Activated T-helper 2 cell treated with anti-CD3 and anti-CD28 coated beads, Interferon-gamma antibody, Interleukin-2, Interleukin-4, amounts not matched to agents 10 μg/mL and 5 μg/mL and 100 μg/mL, durations not matched to agents 14 hours and 24 hours and 36 hours (primary cell): Measurements from ENCODE around the gene FAM43A. TPM values are rescaled to one million over a fixed set of nuclear protein-coding genes. Genes with fewer than 3 reads are reported as not detected.

ENCODE experiments used
- DNase-seq: peaks from one replicate; pipeline ENCODE4 v3.0.0; 2021; ENCODE audit warnings: low spot score
- H3K27ac Mint-ChIP-seq: one replicate; pipeline ENCODE4 v1.8.0; 2021; ENCODE audit warnings: mixed read lengths
- H3K27me3 Mint-ChIP-seq: one replicate; pipeline ENCODE4 v1.8.0; 2021; ENCODE audit warnings: low read depth, mixed read lengths
- H3K36me3 Mint-ChIP-seq: one replicate; pipeline ENCODE4 v1.8.0; 2021; ENCODE audit warnings: low read depth, mixed read lengths
- H3K4me1 Mint-ChIP-seq: one replicate; pipeline ENCODE4 v1.8.0; 2021; ENCODE audit warnings: low read depth, mixed read lengths
- H3K4me3 Mint-ChIP-seq: one replicate; pipeline ENCODE4 v1.8.0; 2021; ENCODE audit warnings: low read depth, mild to moderate bottlenecking, moderate library complexity, mixed read lengths
- H3K9me3 Mint-ChIP-seq: one replicate; pipeline ENCODE4 v1.8.0; 2021; ENCODE audit warnings: mixed read lengths
- intact Hi-C: fragments of 100-400 bp; cut with micrococcal nuclease; formaldehyde crosslinking; loops from one replicate; pipeline ENCODE4 v1.15.1; 2023
- total RNA-seq: library from RNA; stranded (reverse); gene quantifications from 2 replicates; pipeline ENCODE4 v1.2.3, GENCODE V29; 2022

The FAM43A gene, protein sequence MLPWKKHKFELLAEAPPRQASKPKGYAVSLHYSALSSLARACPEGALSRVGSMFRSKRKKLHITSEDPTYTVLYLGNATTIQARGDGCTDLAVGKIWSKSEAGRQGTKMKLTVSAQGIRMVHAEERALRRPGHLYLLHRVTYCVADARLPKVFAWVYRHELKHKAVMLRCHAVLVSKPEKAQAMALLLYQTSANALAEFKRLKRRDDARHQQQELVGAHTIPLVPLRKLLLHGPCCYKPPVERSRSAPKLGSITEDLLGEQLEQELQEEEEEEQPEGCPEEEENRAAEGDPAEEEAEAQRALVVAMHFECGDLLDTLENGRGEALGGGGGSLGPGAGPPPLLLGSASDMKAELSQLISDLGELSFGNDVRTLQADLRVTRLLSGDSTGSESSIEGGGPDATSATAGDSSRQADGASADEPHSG
- 6.9 and 7.0 TPM in 2 replicates for total RNA-seq

DNA sequence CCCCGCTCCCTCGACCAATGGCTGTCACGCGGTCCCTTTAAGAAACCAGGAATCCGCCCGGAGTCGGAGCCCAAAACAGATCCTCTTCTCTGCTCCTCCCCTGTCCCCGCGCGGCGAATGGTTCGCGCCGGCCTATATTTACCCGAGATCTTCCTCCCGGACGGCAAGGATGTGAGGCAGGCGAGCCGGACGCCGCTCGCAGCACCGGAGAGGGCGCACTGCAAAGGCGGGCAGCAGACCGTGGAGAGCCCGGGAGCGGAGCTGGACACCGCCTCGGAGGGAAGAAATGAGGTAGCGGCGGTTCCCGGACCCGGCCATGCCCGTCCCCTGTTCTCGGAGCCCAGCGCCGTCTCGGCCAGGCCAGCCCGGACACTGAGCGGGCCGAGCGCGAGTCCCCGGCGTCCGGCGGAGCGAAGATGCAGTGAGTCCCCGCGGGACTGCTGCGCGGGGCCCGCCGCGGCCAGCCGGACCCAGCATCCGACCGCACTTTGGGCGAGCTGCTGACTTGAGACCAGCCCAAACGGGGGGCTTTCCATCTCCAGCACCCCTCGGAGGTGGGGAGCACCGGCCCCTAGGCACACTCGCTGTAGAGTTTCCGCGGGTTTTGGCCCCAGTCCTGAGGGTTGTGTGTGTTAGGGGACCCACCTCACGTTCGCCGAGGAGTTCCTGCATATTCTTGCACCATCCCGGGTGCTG, at the start of gene FAM43A:
FAM43A (plus strand) TSS at position 166 of the 696 bp plus-strand sequence. CDS start 944 bp downstream, outside the sequence.
- Mint-ChIP-seq H3K27ac (peak within 1 kb of the TSS; percentile 20), H3K36me3 (peaks cover 3% of the 10 kb centered on the region), H3K27me3 (peaks cover 48% of the 10 kb centered on the region), H3K4me1 (peaks cover 44% of the 10 kb centered on the region), H3K9me3 (no peaks in the 10 kb centered on the region), H3K4me3 (peak within 1 kb of the TSS; percentile 89)
- DNase-seq, result peak; percentile 71
- intact Hi-C loops, result loop anchor here (1.0 to 10.0 kb wide), 7 partner anchors 11 to 829 kb away; partner anchors contain the start of genes ACAP2 and GP5

DNA sequence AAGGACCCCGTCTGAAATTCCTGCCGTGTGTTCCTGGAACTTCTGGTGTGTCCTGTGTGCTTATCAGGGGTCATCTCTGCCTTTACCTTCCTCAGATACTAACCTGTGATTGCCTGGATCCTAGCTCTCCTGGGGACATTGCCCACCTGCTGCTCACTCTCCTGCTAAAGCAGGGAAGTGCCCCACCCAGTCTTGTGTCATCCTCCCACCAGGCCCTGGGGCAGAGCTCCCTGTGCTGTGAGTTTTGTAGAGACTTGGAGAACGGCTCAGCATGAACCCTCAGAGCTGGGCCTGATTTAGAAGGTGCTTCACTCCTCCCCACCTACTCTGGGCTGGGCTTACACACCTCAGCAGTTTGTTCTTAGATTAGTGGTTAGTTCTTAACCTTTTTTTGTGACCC, 48.6 kb upstream of the FAM43A start:
- Mint-ChIP-seq H3K9me3 (no peaks in the 10 kb centered on the region), H3K36me3 (peaks cover 23% of the 10 kb centered on the region), H3K4me1 (peaks cover 3% of the 10 kb centered on the region), H3K27ac (no peak overlapping the region), H3K27me3 (no peaks in the 10 kb centered on the region), H3K4me3 (no peak overlapping the region)
- no peak for DNase-seq
- intact Hi-C loops, result no loop called here

DNA sequence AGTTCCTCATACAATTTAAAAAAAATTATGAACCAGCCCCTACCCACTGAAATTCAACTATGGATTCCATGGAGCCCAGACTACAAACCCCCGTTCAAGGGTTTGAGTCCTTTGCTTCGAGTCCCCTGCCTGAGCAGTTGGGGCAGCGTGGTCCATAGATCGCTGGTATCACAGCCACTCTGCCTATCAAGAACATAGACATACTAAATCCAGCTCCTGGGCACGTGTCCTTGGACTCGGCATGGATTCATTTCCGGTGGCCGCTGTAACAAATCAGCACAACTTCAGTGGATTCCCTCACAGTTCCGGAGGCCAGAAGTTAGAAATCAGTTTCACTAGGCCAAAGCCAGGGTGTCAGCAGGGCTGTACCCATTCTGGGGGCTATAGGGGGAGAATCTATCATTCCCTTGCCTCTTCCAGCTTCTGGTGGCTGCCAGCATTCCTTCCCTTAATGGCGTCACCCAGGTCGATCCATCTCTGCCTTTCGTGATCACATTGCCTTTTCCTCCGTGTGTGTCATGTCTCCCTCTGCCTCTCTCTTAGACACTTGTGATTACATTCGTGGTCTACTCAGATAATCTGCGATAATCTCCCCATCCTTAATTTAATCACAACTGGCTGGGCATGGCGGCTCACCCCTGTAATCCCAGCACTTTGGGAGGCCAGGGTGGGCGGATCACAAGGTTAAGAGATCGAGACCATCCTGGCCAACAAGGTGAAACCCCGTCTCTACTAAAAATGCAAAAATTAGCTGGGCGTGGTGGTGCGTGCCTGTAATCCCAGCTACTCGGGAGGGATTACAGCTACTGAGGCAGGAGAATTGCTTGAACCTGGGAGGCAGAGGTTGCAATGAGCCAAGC, 47.9 kb upstream of the FAM43A start:
- Mint-ChIP-seq H3K27ac (no peak overlapping the region), H3K36me3 (peaks cover 27% of the 10 kb centered on the region), H3K4me1 (peaks cover 4% of the 10 kb centered on the region), H3K4me3 (no peak overlapping the region), H3K9me3 (no peaks in the 10 kb centered on the region), H3K27me3 (no peaks in the 10 kb centered on the region)
- intact Hi-C loops, result no loop called here
- DNase-seq, result no peak

DNA sequence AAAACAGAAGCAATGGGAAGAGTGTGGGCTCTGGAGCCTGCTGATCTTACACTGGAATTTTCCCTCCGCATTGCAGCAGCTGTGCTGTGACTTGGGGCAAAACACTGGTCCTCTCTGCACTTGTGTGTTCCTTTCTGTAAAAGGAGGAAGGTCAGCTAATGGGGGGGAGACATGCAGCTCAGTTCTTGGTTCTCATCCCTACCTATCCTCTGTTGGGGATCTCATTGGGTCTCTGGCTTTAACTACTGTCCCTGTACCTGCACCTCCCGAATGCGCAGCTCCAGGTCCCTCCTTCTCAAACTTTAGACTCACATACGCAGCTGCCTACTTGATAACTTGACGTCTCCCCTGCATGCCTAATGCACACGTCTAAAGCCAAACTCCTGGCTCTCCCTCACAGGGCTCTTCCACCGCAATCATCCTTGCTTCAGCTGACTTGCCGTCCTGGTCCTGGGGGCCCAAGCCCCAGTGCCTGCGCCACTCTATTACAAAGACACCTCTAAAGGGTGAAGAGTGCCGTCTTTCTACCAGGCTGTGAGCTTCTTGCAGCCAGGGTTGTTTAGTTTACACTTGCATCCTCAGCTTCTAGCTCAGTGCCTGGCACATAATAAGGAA, 46.6 kb upstream of the FAM43A start:
- Mint-ChIP-seq H3K27ac (no peak overlapping the region), H3K4me3 (no peak overlapping the region), H3K4me1 (peaks cover 4% of the 10 kb centered on the region), H3K27me3 (no peaks in the 10 kb centered on the region), H3K36me3 (peaks cover 38% of the 10 kb centered on the region), H3K9me3 (no peaks in the 10 kb centered on the region)
- intact Hi-C loops, result no loop called here
- no peak for DNase-seq

DNA sequence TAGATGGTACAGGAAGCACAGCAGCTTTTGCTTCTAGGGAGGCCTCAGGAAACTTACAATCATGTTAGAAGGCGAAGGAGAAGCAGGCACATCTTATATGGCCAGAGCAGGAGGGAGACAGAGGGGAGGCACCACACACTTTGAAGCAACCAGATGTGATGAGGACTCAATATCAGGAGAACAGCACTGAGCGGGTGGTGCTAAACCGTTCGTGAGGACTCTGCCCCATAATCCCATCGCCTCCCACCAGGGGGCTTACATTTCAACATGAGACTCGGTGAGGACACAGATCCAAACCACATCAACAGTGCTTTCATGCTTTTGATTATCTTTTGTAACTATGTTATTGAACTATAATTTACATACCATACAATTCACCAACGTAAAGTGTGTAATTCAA, 44.9 kb upstream of the FAM43A start:
- intact Hi-C loops, result no loop called here
- H3K27ac Mint-ChIP-seq, result no peak overlapping the region
- DNase-seq, result no peak
- H3K9me3 Mint-ChIP-seq, result no peaks in the 10 kb centered on the region
- H3K27me3 Mint-ChIP-seq, result no peaks in the 10 kb centered on the region
- peaks cover 54% of the 10 kb centered on the region for H3K36me3 Mint-ChIP-seq
- no peak overlapping the region for H3K4me3 Mint-ChIP-seq
- peaks cover 4% of the 10 kb centered on the region for H3K4me1 Mint-ChIP-seq

DNA sequence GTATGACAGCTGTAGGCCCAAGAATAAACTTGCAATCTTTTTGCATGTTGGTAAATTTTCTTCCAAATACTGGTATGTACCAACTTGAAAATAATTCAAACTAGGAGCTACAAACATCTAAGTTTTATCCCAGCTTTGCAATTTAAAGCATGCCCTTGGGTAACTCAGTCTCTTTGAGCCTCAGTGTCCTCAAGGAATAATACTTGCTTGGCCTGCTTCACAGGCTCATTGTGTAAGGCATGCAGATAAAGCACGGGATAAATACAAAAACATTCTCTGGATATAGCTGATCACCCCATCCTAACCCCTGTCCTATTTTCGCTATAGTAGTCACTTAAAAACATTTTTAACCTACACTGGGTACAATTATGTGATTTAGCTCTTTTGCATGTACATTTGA, 42.9 kb upstream of the FAM43A start:
- H3K27ac Mint-ChIP-seq, result no peak overlapping the region
- H3K4me1 Mint-ChIP-seq, result peaks cover 4% of the 10 kb centered on the region
- no peak for DNase-seq
- H3K27me3 Mint-ChIP-seq, result no peaks in the 10 kb centered on the region
- H3K36me3 Mint-ChIP-seq, result peaks cover 64% of the 10 kb centered on the region
- no peak overlapping the region for H3K4me3 Mint-ChIP-seq
- H3K9me3 Mint-ChIP-seq, result no peaks in the 10 kb centered on the region
- intact Hi-C loops, result no loop called here

DNA sequence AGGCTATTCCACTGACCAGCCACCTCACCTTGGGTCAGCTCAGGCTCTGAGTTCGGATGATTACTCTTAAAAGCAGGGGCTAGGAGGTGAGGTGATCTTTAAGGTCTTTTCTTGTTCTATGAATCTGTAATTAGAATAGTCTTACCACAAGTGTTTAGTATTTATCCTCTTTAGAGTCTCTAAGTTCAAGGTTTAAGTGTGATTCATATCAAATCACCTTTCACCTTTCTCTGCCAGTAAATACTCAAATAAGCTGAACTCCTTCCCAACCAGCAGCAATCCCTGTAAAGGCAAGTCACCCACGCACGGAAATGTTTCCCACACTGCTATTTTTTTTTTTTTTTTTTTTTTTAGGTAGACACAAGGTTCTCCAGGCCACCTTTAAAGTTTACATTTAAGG, 37.9 kb upstream of the FAM43A start:
- peaks cover 1% of the 10 kb centered on the region for H3K4me1 Mint-ChIP-seq
- no peak for DNase-seq
- H3K27ac Mint-ChIP-seq, result no peak overlapping the region
- peaks cover 79% of the 10 kb centered on the region for H3K36me3 Mint-ChIP-seq
- no peaks in the 10 kb centered on the region for H3K9me3 Mint-ChIP-seq
- intact Hi-C loops, result no loop called here
- no peaks in the 10 kb centered on the region for H3K27me3 Mint-ChIP-seq
- no peak overlapping the region for H3K4me3 Mint-ChIP-seq

DNA sequence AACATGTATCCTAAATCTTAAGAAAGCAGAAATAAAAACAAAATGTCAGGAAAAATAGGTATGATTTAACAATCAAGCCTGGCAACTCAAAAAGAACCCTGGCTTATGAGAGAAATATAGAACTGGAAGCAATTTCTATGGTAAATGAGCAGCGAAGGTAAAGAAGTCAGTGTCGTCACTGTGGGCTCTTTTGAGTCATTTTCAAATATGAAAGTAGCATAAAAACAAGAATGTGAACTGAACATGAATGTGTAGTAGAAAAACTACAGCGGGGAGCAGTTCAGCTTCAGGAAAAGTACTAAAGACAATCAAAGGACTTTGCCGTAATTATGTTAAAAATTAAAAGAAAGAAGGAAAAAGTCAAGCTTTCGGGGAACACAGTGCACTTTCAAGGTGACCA, 31.2 kb upstream of the FAM43A start:
- H3K27me3 Mint-ChIP-seq, result no peaks in the 10 kb centered on the region
- H3K27ac Mint-ChIP-seq, result peak overlapping the region; percentile 97
- peaks cover 35% of the 10 kb centered on the region for H3K4me1 Mint-ChIP-seq
- H3K4me3 Mint-ChIP-seq, result peak overlapping the region; percentile 67
- DNase-seq, result no peak
- H3K9me3 Mint-ChIP-seq, result no peaks in the 10 kb centered on the region
- intact Hi-C loops, result loop anchor here (1.0 kb wide), 1 partner anchor 21 kb away; no protein-coding TSS in a partner anchor
- peaks cover 88% of the 10 kb centered on the region for H3K36me3 Mint-ChIP-seq

DNA sequence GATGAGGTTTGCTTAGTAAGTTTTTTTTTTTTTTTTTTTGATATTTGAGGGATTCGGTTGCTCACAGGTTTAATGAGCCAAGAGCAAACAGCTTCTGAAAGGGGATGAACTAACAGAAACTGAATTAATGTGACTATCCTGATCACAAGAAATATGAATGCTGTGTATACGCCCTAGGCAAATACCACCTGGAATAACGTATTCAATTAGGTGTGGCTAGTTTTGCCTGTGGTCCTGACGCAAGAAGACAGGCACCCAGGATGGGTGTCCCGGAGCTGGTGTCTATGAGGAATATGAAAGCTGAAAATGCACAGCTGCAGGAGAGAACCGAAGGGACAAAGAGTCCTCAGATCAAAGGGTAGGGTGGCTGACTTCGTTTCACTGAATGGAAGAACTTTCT, 28.2 kb upstream of the FAM43A start:
- intact Hi-C loops, result no loop called here
- no peak overlapping the region for H3K4me3 Mint-ChIP-seq
- no peaks in the 10 kb centered on the region for H3K27me3 Mint-ChIP-seq
- DNase-seq, result no peak
- peak overlapping the region; percentile 69 for H3K27ac Mint-ChIP-seq
- peaks cover 78% of the 10 kb centered on the region for H3K36me3 Mint-ChIP-seq
- peaks cover 53% of the 10 kb centered on the region for H3K4me1 Mint-ChIP-seq
- H3K9me3 Mint-ChIP-seq, result no peaks in the 10 kb centered on the region

DNA sequence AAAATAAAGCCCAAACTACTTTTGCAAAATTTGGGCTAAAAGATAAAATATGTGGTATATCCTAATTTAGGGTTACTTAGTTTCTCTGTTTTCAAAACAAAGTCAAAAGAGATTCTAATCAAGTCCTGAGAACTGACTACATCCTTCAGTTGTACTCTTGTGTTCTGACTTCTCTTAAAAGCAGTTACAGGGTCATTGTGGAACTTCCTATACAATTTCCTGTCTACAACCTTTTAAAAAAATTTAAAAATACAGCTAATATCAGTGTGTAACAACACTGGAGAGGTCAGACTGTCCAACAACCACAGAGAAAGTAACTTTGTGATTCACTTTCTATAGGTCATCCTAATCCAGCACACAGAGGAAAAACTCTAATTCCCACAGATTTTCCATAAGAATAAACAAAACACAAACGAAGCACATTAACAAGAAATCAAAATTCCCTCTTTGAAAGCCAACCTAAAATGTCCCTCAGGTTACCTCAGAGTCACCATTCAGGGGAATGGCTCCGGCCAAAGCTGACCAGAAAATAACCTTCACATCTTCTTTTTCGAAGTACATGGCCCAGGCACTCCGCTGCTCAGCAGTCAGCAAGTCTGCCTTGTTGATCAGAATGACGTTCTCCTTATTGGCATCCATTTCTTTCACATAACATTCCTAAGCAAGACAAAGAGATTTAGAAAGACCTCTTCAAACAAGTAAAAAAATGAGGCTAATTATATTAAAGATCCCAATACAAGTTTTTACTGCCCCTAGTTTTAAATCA, 27.0 kb upstream of the FAM43A start:
- H3K36me3 Mint-ChIP-seq, result peaks cover 71% of the 10 kb centered on the region
- no peak for DNase-seq
- no peaks in the 10 kb centered on the region for H3K9me3 Mint-ChIP-seq
- peaks cover 50% of the 10 kb centered on the region for H3K4me1 Mint-ChIP-seq
- H3K4me3 Mint-ChIP-seq, result no peak overlapping the region
- intact Hi-C loops, result no loop called here
- no peaks in the 10 kb centered on the region for H3K27me3 Mint-ChIP-seq
- H3K27ac Mint-ChIP-seq, result peak overlapping the region; percentile 55

DNA sequence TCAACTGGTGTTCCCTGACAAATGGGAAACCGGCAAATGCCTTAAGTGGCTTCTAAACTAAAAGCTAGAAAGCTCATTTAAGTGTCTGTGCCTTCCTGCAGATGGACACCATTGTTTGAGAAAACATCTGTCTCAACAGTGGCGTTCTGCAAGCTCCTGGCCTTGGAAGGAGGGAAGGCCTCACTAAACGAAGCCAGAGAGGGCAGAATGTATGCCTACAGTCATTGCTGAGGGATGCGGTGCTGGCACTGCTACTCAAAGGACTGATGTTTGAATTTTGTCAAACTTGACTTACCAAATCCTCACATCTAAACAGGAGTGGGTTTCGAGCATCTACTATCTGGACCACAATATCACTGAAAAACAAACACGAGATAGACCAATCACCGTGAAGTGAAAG, 25.9 kb upstream of the FAM43A start:
- Mint-ChIP-seq H3K4me1 (peaks cover 41% of the 10 kb centered on the region), H3K4me3 (no peak overlapping the region), H3K27ac (no peak overlapping the region), H3K27me3 (no peaks in the 10 kb centered on the region), H3K9me3 (no peaks in the 10 kb centered on the region), H3K36me3 (peaks cover 70% of the 10 kb centered on the region)
- no peak for DNase-seq
- intact Hi-C loops, result no loop called here

DNA sequence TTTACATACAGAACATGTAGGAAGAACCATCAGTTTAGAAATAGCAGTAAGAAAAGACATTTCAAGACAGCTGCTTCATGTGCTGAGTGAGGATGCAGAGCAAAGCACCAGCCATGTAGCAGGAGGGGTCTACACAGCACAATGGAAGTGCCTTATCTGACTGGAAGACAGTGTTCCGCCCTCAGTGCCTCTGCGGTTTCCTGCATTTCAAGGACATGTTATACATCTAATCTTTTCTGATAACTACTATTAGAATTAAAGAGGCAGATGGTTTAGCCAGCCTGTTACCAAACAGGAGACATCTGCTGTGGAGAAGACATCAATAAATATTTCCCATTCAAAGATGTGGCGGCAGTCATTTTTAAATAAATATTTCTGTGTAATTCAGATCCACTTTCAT, 24.3 kb upstream of the FAM43A start:
- Mint-ChIP-seq H3K4me3 (no peak overlapping the region), H3K36me3 (peaks cover 70% of the 10 kb centered on the region), H3K27me3 (no peaks in the 10 kb centered on the region), H3K9me3 (no peaks in the 10 kb centered on the region), H3K27ac (peak overlapping the region; percentile 43), H3K4me1 (peaks cover 40% of the 10 kb centered on the region)
- no peak for DNase-seq
- intact Hi-C loops, result no loop called here
